ENCODE data around the gene MYMX. TPM values are rescaled to one million over a fixed set of nuclear protein-coding genes. Genes with fewer than 3 reads are reported as not detected.

Gene MYMX
- total and polyA plus RNA-seq, 4 donors = 0.14 TPM; not detected in 3

DNA sequence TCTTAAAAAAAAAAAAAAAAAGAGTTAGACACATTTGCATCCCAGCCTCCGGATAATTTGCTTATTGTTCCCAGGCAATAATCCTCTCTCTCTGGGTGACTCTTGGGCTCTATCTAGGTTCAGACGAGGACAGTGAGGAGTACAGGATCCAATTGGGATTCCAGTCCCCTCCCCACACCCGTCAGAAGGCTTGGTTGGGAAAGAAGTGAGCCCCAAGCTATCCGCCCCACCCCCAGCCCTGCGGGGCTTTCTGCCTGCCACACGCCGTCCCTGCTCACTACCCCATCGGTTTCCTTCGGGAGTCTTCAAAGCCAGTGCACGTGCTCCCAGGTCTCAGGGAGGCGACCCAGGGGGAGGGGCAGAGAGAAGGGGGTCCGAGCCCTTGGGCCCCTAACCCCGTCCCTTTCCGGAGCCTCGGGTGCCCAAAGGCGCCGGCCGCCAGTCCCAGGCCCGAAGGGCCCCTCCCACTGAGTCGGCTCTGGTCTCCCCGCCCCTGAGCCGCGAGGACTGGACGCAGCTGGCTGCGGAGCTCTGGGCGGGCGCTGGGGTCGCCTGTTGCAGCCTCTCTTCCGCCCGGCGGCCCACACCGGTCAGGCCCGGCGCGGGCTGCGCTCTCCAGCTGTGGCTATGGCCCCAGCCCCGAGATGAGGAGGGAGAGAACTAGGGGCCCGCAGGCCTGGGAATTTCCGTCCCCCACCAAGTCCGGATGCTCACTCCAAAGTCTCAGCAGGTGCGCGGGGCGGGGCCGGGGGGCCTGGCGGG is 2.5 kb downstream of the MYMX start:
- H3K27me3 ChIP-seq (ENCODE audit: control insufficient read depth in 4 of 4, insufficient read depth in 4 of 4, low read length in 3 of 4) = no peaks in the 10 kb centered on the region
- H3K4me3 ChIP-seq (ENCODE audit: low read depth in 1 of 3, low read length in 3 of 3) = peak overlapping the region; percentile 32 to 57 (median 41)
- peaks cover 38 to 69% (median 49%) of the 10 kb centered on the region in 4 donors for H3K4me1 ChIP-seq (ENCODE audit: control insufficient read depth in 4 of 4, insufficient read depth in 4 of 4, low read length in 3 of 4)
- DNase-seq (ENCODE audit: low spot score) = peak; percentile 72
- H3K9me3 ChIP-seq (ENCODE audit: control insufficient read depth in 4 of 4, low read length in 3 of 4) = no peaks in the 10 kb centered on the region
- peak overlapping the region; percentile 36 to 59 for H3K9ac ChIP-seq (ENCODE audit: low read depth in 1 of 2, low read length in 2 of 2)
- H3K27ac ChIP-seq (ENCODE audit: low read depth in 1 of 2, low read length in 2 of 2) = peak overlapping the region; percentile 82 to 86
- H3K36me3 ChIP-seq (ENCODE audit: control insufficient read depth in 4 of 4, insufficient read depth in 3 of 4, low read depth in 1 of 4, low read length in 3 of 4) = no peaks in the 10 kb centered on the region
- TF ChIP-seq HNF4A (conservative IDR thresholded peaks at IDR 0.05) (no peak), YY1 (IDR thresholded peaks at IDR 0.05) (peak; percentile 38), RXRA (IDR thresholded peaks at IDR 0.05) (peak; percentile 19 to 40), FOXA1 (IDR thresholded peaks at IDR 0.05) (no peak)
- 2% methylated on average over 45 of the region's 45 CpGs for WGBS

DNA sequence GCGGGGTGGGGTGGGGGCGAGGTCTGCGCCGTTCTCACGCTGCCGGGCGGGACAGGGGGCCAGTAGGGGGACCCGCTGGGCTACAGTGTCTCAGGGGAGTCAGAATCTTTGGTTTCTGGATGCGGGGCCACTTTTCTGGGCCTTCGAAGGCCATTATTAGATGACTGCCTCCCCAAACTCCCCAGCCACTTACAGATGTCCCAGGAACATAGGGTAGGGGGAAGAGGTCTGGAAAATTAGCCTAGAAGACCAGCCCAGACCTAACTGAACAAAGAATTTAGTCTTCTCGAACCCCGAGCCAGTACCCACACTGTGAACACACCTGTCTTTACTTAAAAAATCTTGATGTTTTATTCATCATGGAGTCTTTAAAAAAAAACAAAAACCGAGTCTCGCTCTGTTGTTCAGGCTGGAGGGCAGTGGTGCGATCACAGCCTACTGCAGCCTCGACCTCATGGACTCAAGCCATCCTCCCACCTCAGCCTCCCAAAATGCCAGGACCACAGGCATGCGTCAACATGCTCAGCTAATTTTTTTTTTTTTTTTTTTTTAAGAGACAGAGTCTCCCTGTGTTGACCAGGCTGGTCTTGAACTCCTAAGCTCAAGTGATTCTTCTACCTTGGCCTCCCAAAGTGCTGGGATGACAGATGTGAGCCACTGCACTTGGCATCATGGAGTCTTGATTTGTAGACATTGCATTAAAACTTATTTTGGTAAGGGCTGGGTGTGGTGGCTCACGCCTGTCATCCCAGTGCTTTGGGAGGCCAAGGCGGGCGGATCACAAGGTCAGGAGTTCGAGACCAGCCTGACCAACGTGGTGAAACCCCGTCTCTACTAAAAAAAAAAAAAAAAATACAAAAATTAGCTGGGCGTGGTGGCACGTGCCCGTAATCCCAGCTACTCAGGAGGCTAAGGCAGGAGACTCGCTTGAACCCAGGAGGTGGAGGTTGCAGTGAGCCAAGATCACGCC is 3.4 kb downstream of the MYMX start:
- 58% methylated on average over 28 of the region's 28 CpGs for WGBS
- Histone ChIP-seq H3K36me3 (ENCODE audit: control insufficient read depth in 4 of 4, insufficient read depth in 3 of 4, low read depth in 1 of 4, low read length in 3 of 4) (no peaks in the 10 kb centered on the region), H3K4me1 (ENCODE audit: control insufficient read depth in 4 of 4, insufficient read depth in 4 of 4, low read length in 3 of 4) (peaks cover 41 to 78% (median 58%) of the 10 kb centered on the region in 4 donors), H3K27ac (ENCODE audit: low read depth in 1 of 2, low read length in 2 of 2) (peak overlapping the region; percentile 86 to 95), H3K9ac (ENCODE audit: low read depth in 1 of 2, low read length in 2 of 2) (peak overlapping the region; percentile 59 to 61), H3K4me3 (ENCODE audit: low read depth in 1 of 3, low read length in 3 of 3) (peak overlapping the region in 1 of 3 donors; percentile 57), H3K27me3 (ENCODE audit: control insufficient read depth in 4 of 4, insufficient read depth in 4 of 4, low read length in 3 of 4) (no peaks in the 10 kb centered on the region), H3K9me3 (ENCODE audit: control insufficient read depth in 4 of 4, low read length in 3 of 4) (no peaks in the 10 kb centered on the region)
- TF ChIP-seq, protein P1, sequence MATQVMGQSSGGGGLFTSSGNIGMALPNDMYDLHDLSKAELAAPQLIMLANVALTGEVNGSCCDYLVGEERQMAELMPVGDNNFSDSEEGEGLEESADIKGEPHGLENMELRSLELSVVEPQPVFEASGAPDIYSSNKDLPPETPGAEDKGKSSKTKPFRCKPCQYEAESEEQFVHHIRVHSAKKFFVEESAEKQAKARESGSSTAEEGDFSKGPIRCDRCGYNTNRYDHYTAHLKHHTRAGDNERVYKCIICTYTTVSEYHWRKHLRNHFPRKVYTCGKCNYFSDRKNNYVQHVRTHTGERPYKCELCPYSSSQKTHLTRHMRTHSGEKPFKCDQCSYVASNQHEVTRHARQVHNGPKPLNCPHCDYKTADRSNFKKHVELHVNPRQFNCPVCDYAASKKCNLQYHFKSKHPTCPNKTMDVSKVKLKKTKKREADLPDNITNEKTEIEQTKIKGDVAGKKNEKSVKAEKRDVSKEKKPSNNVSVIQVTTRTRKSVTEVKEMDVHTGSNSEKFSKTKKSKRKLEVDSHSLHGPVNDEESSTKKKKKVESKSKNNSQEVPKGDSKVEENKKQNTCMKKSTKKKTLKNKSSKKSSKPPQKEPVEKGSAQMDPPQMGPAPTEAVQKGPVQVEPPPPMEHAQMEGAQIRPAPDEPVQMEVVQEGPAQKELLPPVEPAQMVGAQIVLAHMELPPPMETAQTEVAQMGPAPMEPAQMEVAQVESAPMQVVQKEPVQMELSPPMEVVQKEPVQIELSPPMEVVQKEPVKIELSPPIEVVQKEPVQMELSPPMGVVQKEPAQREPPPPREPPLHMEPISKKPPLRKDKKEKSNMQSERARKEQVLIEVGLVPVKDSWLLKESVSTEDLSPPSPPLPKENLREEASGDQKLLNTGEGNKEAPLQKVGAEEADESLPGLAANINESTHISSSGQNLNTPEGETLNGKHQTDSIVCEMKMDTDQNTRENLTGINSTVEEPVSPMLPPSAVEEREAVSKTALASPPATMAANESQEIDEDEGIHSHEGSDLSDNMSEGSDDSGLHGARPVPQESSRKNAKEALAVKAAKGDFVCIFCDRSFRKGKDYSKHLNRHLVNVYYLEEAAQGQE (IDR thresholded peaks at IDR 0.05) = no peak
- no peak for TF ChIP-seq SP1 (IDR thresholded peaks at IDR 0.05)
- TF ChIP-seq RXRA (IDR thresholded peaks at IDR 0.05) = no peak
- TF ChIP-seq EGR1 (IDR thresholded peaks at IDR 0.05; ENCODE audit: low read depth in 2 of 2) = no peak
- TF ChIP-seq NR2F2 (IDR thresholded peaks at IDR 0.05) = no peak
- TF ChIP-seq YY1 (IDR thresholded peaks at IDR 0.05) = no peak
- TF ChIP-seq, protein P2, sequence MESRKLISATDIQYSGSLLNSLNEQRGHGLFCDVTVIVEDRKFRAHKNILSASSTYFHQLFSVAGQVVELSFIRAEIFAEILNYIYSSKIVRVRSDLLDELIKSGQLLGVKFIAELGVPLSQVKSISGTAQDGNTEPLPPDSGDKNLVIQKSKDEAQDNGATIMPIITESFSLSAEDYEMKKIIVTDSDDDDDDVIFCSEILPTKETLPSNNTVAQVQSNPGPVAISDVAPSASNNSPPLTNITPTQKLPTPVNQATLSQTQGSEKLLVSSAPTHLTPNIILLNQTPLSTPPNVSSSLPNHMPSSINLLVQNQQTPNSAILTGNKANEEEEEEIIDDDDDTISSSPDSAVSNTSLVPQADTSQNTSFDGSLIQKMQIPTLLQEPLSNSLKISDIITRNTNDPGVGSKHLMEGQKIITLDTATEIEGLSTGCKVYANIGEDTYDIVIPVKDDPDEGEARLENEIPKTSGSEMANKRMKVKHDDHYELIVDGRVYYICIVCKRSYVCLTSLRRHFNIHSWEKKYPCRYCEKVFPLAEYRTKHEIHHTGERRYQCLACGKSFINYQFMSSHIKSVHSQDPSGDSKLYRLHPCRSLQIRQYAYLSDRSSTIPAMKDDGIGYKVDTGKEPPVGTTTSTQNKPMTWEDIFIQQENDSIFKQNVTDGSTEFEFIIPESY (IDR thresholded peaks at IDR 0.05) = no peak
- TF ChIP-seq HNF4A (conservative IDR thresholded peaks at IDR 0.05) = no peak
- TF ChIP-seq GABPA (IDR thresholded peaks at IDR 0.05 in 1 of 2, conservative IDR thresholded peaks at IDR 0.05 in 1 of 2) = no peak
- TF ChIP-seq, protein P3, sequence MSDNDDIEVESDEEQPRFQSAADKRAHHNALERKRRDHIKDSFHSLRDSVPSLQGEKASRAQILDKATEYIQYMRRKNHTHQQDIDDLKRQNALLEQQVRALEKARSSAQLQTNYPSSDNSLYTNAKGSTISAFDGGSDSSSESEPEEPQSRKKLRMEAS (IDR thresholded peaks at IDR 0.05) = no peak
- no peak for TF ChIP-seq FOXA2 (IDR thresholded peaks at IDR 0.05)
- TF ChIP-seq, protein P4, sequence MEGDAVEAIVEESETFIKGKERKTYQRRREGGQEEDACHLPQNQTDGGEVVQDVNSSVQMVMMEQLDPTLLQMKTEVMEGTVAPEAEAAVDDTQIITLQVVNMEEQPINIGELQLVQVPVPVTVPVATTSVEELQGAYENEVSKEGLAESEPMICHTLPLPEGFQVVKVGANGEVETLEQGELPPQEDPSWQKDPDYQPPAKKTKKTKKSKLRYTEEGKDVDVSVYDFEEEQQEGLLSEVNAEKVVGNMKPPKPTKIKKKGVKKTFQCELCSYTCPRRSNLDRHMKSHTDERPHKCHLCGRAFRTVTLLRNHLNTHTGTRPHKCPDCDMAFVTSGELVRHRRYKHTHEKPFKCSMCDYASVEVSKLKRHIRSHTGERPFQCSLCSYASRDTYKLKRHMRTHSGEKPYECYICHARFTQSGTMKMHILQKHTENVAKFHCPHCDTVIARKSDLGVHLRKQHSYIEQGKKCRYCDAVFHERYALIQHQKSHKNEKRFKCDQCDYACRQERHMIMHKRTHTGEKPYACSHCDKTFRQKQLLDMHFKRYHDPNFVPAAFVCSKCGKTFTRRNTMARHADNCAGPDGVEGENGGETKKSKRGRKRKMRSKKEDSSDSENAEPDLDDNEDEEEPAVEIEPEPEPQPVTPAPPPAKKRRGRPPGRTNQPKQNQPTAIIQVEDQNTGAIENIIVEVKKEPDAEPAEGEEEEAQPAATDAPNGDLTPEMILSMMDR (IDR thresholded peaks at IDR 0.05; ENCODE audit: low read depth, low read length, missing input control) = no peak
- TF ChIP-seq JUND (IDR thresholded peaks at IDR 0.05) = no peak
- TF ChIP-seq, protein P5, sequence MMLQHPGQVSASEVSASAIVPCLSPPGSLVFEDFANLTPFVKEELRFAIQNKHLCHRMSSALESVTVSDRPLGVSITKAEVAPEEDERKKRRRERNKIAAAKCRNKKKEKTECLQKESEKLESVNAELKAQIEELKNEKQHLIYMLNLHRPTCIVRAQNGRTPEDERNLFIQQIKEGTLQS (IDR thresholded peaks at IDR 0.05) = no peak
- no peak for TF ChIP-seq TAF1 (conservative IDR thresholded peaks at IDR 0.05)
- TF ChIP-seq RAD21 (IDR thresholded peaks at IDR 0.05) = no peak
- no peak for TF ChIP-seq HNF4G (IDR thresholded peaks at IDR 0.05)
- no peak for TF ChIP-seq FOXA1 (IDR thresholded peaks at IDR 0.05)
- no peak for DNase-seq (ENCODE audit: low spot score)

All from liver (tissue), 9 donors.